Neural cell (in vitro differentiated cells): ENCODE results near the gene PTPRF.

Source experiments
- EP300 ChIP-seq: fragments of 450-650 bp; conservative IDR thresholded peaks from 2 replicates; pipeline ENCODE4 v1.6.1; 2014; ENCODE audit warnings: antibody characterized with exemption, mild to moderate bottlenecking, moderate library complexity; ENCODE audit not compliant: poor library complexity, severe bottlenecking
- POLR2AphosphoS5 ChIP-seq: IDR thresholded peaks from 2 replicates; pipeline ENCODE4 v1.6.1; 2012

GRCh38 chr1:43659212-43660166 lies 128.8 kb downstream of the PTPRF start:
- TF ChIP-seq EP300 (no peak), POLR2AphosphoS5 (no peak)
